ENCODE measurements around the gene ZNF785.
A peak's percentile ranks its signal among the peaks of the same experiment; 100 is the strongest.
"Not testable (repeated sequence)": the region's sequence is repeated elsewhere in the genome, so short reads cannot be mapped to it uniquely, and the experiment has no call there.

Gene ZNF785

GRCh38 chr16:30561089-30561816 is 24.2 kb downstream of the ZNF785 start:
- no peak for DNase-seq

GRCh38 chr16:30559690-30560089 is 25.8 kb downstream of the ZNF785 start:
- no peak for DNase-seq

- DNase-seq, result no peak
Observed at GRCh38 chr16:30558789-30559377, 26.6 kb downstream of the ZNF785 start.

- DNase-seq, result peak; percentile 99
Observed at GRCh38 chr16:30557957-30558788, 27.3 kb downstream of the ZNF785 start, which contains the start of gene ZNF764. Gene ZNF764, minus strand, starts transcription at chr16:30558374. Its CDS starts 192 bp downstream, at chr16:30558182.

GRCh38 chr16:30557707-30557956 is 27.9 kb downstream of the ZNF785 start:
- DNase-seq, result no peak

- no peak for DNase-seq
Observed at GRCh38 chr16:30556125-30556473, 29.4 kb downstream of the ZNF785 start.

GRCh38 chr16:30555315-30556124 is 30.0 kb downstream of the ZNF785 start:
- DNase-seq, result no peak

- no peak for DNase-seq
Observed at GRCh38 chr16:30554557-30555314, 30.8 kb downstream of the ZNF785 start.

- no peak for DNase-seq
Observed at GRCh38 chr16:30553393-30553899, 32.1 kb downstream of the ZNF785 start.

- no peak for DNase-seq
Observed at GRCh38 chr16:30552956-30553355, 32.5 kb downstream of the ZNF785 start.

- DNase-seq, result peak; percentile 88
Observed at GRCh38 chr16:30551781-30552180, 33.7 kb downstream of the ZNF785 start.

GRCh38 chr16:30548416-30549253 is 36.9 kb downstream of the ZNF785 start:
- DNase-seq, result no peak

GRCh38 chr16:30546115-30546514 is 39.4 kb downstream of the ZNF785 start:
- DNase-seq, result no peak

GRCh38 chr16:30543067-30543466 is 42.4 kb downstream of the ZNF785 start:
- no peak for DNase-seq

- DNase-seq, result no peak
Observed at GRCh38 chr16:30541502-30542329, 43.8 kb downstream of the ZNF785 start.

- not testable (repeated sequence) for DNase-seq
Observed at GRCh38 chr16:30540916-30541464, 44.5 kb downstream of the ZNF785 start.

GRCh38 chr16:30539986-30540526 is 45.4 kb downstream of the ZNF785 start:
- DNase-seq, result not testable (repeated sequence)

- DNase-seq, result no peak
Observed at GRCh38 chr16:30539000-30539964, 46.2 kb downstream of the ZNF785 start.

All from activated effector memory CD4-positive, alpha-beta T cell treated with anti-CD3 and anti-CD28 coated beads, Interleukin-2, amount 50 U/mL, for 16 hours (primary cell).